Liver (tissue), 9 donors: ENCODE measurements around the gene JAGN1. TPM values are rescaled to one million over a fixed set of nuclear protein-coding genes. Genes with fewer than 3 reads are reported as not detected.
"Not testable (repeated sequence)": the region's sequence is repeated elsewhere in the genome, so short reads cannot be mapped to it uniquely, and the experiment has no call there.

ENCODE experiments used
- DNase-seq: peaks from one replicate; pipeline ENCODE4 v3.0.0-alpha.2; 2017; ENCODE audit warnings: low spot score
- H3K27ac ChIP-seq, 2 donors: one replicate each; pipeline ENCODE4 v1.7.0; 2013; ENCODE audit warnings: inconsistent platforms in 2 of 2, low read length in 2 of 2, control low read depth in 1 of 2, low read depth in 1 of 2, mild to moderate bottlenecking in 1 of 2
- H3K27me3 ChIP-seq, 4 donors: one replicate each; pipeline versions ENCODE4 v1.6.1 to v1.7.0; 2013; ENCODE audit warnings: low read length in 3 of 4, inconsistent platforms in 1 of 4, mild to moderate bottlenecking in 1 of 4, moderate library complexity in 1 of 4; ENCODE audit not compliant: control insufficient read depth in 4 of 4, insufficient read depth in 4 of 4
- H3K36me3 ChIP-seq, 4 donors: one replicate each; pipeline versions ENCODE4 v1.6.1 to v1.7.0; 2013; ENCODE audit warnings: low read length in 3 of 4, mild to moderate bottlenecking in 3 of 4, low read depth in 1 of 4, moderate library complexity in 1 of 4; ENCODE audit not compliant: control insufficient read depth in 4 of 4, insufficient read depth in 3 of 4
- H3K4me1 ChIP-seq, 4 donors: one replicate each; pipeline versions ENCODE4 v1.6.1 to v1.7.0; 2013; ENCODE audit warnings: low read length in 3 of 4, mild to moderate bottlenecking in 3 of 4, moderate library complexity in 1 of 4; ENCODE audit not compliant: control insufficient read depth in 4 of 4, insufficient read depth in 4 of 4
- H3K4me3 ChIP-seq, 3 donors: one replicate each; pipeline versions ENCODE4 v1.6.1 to v1.7.0; 2013; ENCODE audit warnings: low read length in 3 of 3, control low read depth in 1 of 3, low read depth in 1 of 3, mild to moderate bottlenecking in 1 of 3
- H3K9ac ChIP-seq, 2 donors: one replicate each; pipeline ENCODE4 v1.7.0; 2013; ENCODE audit warnings: low read length in 2 of 2, mild to moderate bottlenecking in 2 of 2, moderate library complexity in 2 of 2, control low read depth in 1 of 2, low read depth in 1 of 2
- H3K9me3 ChIP-seq, 4 donors: one replicate each; pipeline versions ENCODE4 v1.6.1 to v1.7.0; 2013; ENCODE audit warnings: low read length in 3 of 4; ENCODE audit not compliant: control insufficient read depth in 4 of 4
- EGR1 ChIP-seq, 2 donors: IDR thresholded peaks; 2 replicates each; pipeline ENCODE4 v1.6.1; 2016 to 2018; ENCODE audit warnings: antibody characterized with exemption in 2 of 2, low read depth in 2 of 2
- FOXA1 ChIP-seq: IDR thresholded peaks from 2 replicates; pipeline ENCODE4 v1.6.1; 2016; ENCODE audit warnings: antibody characterized with exemption
- FOXA2 ChIP-seq: IDR thresholded peaks from 2 replicates; pipeline ENCODE4 v1.6.1; 2016; ENCODE audit warnings: antibody characterized with exemption
- GABPA ChIP-seq, 2 donors: IDR thresholded peaks in 1 of 2; conservative IDR thresholded peaks in 1 of 2; 2 replicates each; pipeline ENCODE4 v1.6.1; 2016; ENCODE audit warnings: antibody characterized with exemption in 2 of 2, mild to moderate bottlenecking in 1 of 2, moderate library complexity in 1 of 2
- HNF4A ChIP-seq, 2 donors: conservative IDR thresholded peaks; 2 replicates each; pipeline ENCODE4 v1.6.1; 2016; ENCODE audit warnings: antibody characterized with exemption in 2 of 2, mild to moderate bottlenecking in 2 of 2
- HNF4G ChIP-seq: IDR thresholded peaks from 2 replicates; pipeline ENCODE4 v1.6.1; 2016; ENCODE audit warnings: antibody characterized with exemption
- JUND ChIP-seq, 2 donors: IDR thresholded peaks; 2 replicates each; pipeline ENCODE4 v1.6.1; 2016; ENCODE audit warnings: antibody characterized with exemption in 2 of 2
- NR2F2 ChIP-seq: IDR thresholded peaks from 2 replicates; pipeline ENCODE4 v1.6.1; 2016; ENCODE audit warnings: antibody characterized with exemption
- RAD21 ChIP-seq, 2 donors: IDR thresholded peaks; 2 replicates each; pipeline ENCODE4 v1.6.1; 2016; ENCODE audit warnings: antibody characterized with exemption in 2 of 2, mild to moderate bottlenecking in 2 of 2
- RXRA ChIP-seq, 2 donors: IDR thresholded peaks; 2 replicates each; pipeline ENCODE4 v1.6.1; 2017 to 2018; ENCODE audit warnings: antibody characterized with exemption in 2 of 2, mild to moderate bottlenecking in 1 of 2
- SP1 ChIP-seq: IDR thresholded peaks from 2 replicates; pipeline ENCODE4 v1.6.1; 2018; ENCODE audit warnings: antibody characterized with exemption, mild to moderate bottlenecking
- TAF1 ChIP-seq: conservative IDR thresholded peaks from 2 replicates; pipeline ENCODE4 v1.6.1; 2016; ENCODE audit warnings: antibody characterized with exemption, mild to moderate bottlenecking
- YY1 ChIP-seq: IDR thresholded peaks from 2 replicates; pipeline ENCODE4 v1.6.1; 2016; ENCODE audit warnings: antibody characterized with exemption, mild to moderate bottlenecking
- WGBS: extraction: QIAGEN DNeasy Blood & Tissue Kit; methylation state at CpG from one replicate; pipeline ENCODE4 v1.1.7; 2013; 5-methylcytosine and 5-hydroxymethylcytosine counted together
- polyA plus RNA-seq, 2 donors: library from polyadenylated mRNA; stranded (reverse) in 1 of 2; unstranded in 1 of 2; fragments of 200-250 nt in 1 of 2; fragments of >200 nt in 1 of 2; fragmentation: Nextera tagmentation in 1 of 2; extraction: Ambion mirVana in 1 of 2; gene quantifications; one replicate each; pipeline versions ENCODE4 v1.2.1 to v1.2.3, GENCODE V29; 2013 to 2015
- total RNA-seq, 2 donors: library from RNA; depleted of rRNA; stranded (reverse); fragments of >200 nt; gene quantifications; one replicate each; pipeline ENCODE4 v1.2.3, GENCODE V29; 2014
- TF ChIP-seq, protein P1 (sequence below): IDR thresholded peaks from 2 replicates; pipeline ENCODE4 v1.6.1; 2016; ENCODE audit warnings: antibody characterized with exemption
- TF ChIP-seq, protein P2 (sequence below): fragments of 150-350 bp; IDR thresholded peaks from 2 replicates; pipeline ENCODE4 v1.5.1; 2017; ENCODE audit warnings: improper control_type of control experiment, low read depth, low read length; ENCODE audit not compliant: missing input control
- TF ChIP-seq, protein P3 (sequence below): IDR thresholded peaks from 2 replicates; pipeline ENCODE4 v1.6.1; 2016; ENCODE audit warnings: antibody characterized with exemption, mild to moderate bottlenecking
- TF ChIP-seq, protein P4 (sequence below): IDR thresholded peaks from 2 replicates; pipeline ENCODE4 v1.6.1; 2016; ENCODE audit warnings: antibody characterized with exemption
- TF ChIP-seq, protein P5 (sequence below): IDR thresholded peaks from 2 replicates; pipeline ENCODE4 v1.6.1; 2016; ENCODE audit warnings: antibody characterized with exemption
- donor health status: healthy.
- donor health status: healthy.
- donor health status: healthy.
- donor health status: healthy.
- donor health status: healthy.

JAGN1 gene
- total and polyA plus RNA-seq, 4 donors: 18.0 to 46.8 (median 30.6) TPM

DNA sequence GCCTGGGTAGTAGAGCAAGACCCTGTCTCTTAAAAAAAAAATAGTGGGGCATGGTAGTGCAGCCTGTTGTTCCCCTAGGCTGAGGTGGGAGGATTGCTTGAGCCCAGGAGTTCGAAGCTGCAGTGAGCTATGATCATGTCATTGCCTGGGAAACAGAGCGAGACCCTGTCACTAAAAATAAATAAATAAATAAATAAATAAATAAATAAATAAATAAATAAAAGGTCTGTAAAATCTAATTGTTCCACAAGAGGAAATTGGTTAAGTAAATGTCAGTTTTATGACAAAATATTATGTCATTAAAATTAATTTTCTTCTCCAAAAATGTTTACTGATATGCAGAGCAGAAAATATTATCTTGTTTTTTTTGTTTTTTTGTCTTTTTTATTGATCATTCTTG lies 48.6 kb downstream of the JAGN1 start:
- Histone ChIP-seq H3K4me3 (no peak overlapping the region), H3K27ac (no peak overlapping the region), H3K9me3 (no peaks in the 10 kb centered on the region), H3K9ac (no peak overlapping the region), H3K27me3 (no peaks in the 10 kb centered on the region), H3K4me1 (peaks cover 4 to 17% (median 15%) of the 10 kb centered on the region in 4 donors), H3K36me3 (peaks cover under 1 to 42% (median 20%) of the 10 kb centered on the region in 4 donors)
- no peak for DNase-seq
- TF ChIP-seq HNF4G (no peak), FOXA2 (no peak), JUND (IDR thresholded peaks at IDR 0.05) (no peak), YY1 (no peak)
- TF ChIP-seq, protein P1, sequence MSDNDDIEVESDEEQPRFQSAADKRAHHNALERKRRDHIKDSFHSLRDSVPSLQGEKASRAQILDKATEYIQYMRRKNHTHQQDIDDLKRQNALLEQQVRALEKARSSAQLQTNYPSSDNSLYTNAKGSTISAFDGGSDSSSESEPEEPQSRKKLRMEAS: no peak
- TF ChIP-seq, protein P2, sequence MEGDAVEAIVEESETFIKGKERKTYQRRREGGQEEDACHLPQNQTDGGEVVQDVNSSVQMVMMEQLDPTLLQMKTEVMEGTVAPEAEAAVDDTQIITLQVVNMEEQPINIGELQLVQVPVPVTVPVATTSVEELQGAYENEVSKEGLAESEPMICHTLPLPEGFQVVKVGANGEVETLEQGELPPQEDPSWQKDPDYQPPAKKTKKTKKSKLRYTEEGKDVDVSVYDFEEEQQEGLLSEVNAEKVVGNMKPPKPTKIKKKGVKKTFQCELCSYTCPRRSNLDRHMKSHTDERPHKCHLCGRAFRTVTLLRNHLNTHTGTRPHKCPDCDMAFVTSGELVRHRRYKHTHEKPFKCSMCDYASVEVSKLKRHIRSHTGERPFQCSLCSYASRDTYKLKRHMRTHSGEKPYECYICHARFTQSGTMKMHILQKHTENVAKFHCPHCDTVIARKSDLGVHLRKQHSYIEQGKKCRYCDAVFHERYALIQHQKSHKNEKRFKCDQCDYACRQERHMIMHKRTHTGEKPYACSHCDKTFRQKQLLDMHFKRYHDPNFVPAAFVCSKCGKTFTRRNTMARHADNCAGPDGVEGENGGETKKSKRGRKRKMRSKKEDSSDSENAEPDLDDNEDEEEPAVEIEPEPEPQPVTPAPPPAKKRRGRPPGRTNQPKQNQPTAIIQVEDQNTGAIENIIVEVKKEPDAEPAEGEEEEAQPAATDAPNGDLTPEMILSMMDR: no peak
- WGBS: 98% methylated on average over 2 of the region's 2 CpGs

DNA sequence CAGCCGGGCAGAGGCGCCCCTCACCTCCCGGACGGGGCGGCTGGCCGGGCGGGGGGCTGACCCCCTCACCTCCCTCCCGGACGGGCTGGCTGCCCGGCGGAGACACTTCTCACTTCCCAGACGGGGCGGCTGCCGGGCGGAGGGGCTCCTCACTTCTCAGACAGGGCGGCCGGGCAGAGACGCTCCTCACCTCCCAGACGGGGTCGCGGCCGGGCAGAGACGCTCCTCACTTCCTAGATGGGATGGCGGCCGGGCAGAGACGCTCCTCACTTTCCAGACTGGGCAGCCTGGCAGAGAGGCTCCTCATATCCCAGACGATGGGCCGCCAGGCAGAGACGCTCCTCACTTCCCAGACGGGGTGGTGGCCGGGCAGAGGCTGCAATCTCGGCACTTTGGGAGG lies 49.5 kb downstream of the JAGN1 start:
- H3K9ac ChIP-seq, H3K4me1 ChIP-seq, DNase-seq, H3K9me3 ChIP-seq, H3K4me3 ChIP-seq, H3K27me3 ChIP-seq, H3K27ac ChIP-seq: not testable (repeated sequence)
- H3K36me3 ChIP-seq: peaks cover 3 to 43% (median 21%) of the 10 kb centered on the region in 4 donors
- 97% methylated on average over 30 of the region's 32 CpGs for WGBS

DNA sequence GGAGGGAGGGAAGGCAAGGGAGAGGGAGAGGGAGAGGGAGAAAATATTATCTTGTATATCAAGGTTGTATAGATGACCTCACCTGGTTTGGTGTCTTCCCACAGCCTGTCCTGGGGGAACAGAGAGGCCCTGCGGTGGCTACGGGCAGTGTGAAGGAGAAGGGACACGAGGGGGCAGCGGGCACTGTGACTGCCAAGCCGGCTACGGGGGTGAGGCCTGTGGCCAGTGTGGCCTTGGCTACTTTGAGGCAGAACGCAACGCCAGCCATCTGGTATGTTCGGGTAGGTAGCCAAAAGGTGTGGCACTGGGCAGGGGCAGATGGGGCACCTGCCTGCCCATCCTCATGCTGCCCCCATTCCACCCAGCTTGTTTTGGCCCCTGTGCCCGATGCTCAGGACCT lies 50.3 kb downstream of the JAGN1 start:
- TF ChIP-seq, protein P3, sequence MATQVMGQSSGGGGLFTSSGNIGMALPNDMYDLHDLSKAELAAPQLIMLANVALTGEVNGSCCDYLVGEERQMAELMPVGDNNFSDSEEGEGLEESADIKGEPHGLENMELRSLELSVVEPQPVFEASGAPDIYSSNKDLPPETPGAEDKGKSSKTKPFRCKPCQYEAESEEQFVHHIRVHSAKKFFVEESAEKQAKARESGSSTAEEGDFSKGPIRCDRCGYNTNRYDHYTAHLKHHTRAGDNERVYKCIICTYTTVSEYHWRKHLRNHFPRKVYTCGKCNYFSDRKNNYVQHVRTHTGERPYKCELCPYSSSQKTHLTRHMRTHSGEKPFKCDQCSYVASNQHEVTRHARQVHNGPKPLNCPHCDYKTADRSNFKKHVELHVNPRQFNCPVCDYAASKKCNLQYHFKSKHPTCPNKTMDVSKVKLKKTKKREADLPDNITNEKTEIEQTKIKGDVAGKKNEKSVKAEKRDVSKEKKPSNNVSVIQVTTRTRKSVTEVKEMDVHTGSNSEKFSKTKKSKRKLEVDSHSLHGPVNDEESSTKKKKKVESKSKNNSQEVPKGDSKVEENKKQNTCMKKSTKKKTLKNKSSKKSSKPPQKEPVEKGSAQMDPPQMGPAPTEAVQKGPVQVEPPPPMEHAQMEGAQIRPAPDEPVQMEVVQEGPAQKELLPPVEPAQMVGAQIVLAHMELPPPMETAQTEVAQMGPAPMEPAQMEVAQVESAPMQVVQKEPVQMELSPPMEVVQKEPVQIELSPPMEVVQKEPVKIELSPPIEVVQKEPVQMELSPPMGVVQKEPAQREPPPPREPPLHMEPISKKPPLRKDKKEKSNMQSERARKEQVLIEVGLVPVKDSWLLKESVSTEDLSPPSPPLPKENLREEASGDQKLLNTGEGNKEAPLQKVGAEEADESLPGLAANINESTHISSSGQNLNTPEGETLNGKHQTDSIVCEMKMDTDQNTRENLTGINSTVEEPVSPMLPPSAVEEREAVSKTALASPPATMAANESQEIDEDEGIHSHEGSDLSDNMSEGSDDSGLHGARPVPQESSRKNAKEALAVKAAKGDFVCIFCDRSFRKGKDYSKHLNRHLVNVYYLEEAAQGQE: no peak
- TF ChIP-seq EGR1 (IDR thresholded peaks at IDR 0.05; ENCODE audit: low read depth in 2 of 2): no peak
- no peak for TF ChIP-seq RAD21 (IDR thresholded peaks at IDR 0.05)
- no peak for TF ChIP-seq RXRA (IDR thresholded peaks at IDR 0.05)
- TF ChIP-seq, protein P4, sequence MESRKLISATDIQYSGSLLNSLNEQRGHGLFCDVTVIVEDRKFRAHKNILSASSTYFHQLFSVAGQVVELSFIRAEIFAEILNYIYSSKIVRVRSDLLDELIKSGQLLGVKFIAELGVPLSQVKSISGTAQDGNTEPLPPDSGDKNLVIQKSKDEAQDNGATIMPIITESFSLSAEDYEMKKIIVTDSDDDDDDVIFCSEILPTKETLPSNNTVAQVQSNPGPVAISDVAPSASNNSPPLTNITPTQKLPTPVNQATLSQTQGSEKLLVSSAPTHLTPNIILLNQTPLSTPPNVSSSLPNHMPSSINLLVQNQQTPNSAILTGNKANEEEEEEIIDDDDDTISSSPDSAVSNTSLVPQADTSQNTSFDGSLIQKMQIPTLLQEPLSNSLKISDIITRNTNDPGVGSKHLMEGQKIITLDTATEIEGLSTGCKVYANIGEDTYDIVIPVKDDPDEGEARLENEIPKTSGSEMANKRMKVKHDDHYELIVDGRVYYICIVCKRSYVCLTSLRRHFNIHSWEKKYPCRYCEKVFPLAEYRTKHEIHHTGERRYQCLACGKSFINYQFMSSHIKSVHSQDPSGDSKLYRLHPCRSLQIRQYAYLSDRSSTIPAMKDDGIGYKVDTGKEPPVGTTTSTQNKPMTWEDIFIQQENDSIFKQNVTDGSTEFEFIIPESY: no peak
- TF ChIP-seq YY1: no peak
- TF ChIP-seq HNF4G: no peak
- no peak for TF ChIP-seq TAF1
- TF ChIP-seq, protein P5, sequence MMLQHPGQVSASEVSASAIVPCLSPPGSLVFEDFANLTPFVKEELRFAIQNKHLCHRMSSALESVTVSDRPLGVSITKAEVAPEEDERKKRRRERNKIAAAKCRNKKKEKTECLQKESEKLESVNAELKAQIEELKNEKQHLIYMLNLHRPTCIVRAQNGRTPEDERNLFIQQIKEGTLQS: no peak
- no peak for TF ChIP-seq FOXA2
- TF ChIP-seq NR2F2: no peak
- TF ChIP-seq JUND (IDR thresholded peaks at IDR 0.05): no peak
- no peak for TF ChIP-seq SP1
- TF ChIP-seq, protein P2: no peak
- no peak for TF ChIP-seq HNF4A (conservative IDR thresholded peaks at IDR 0.05)
- TF ChIP-seq FOXA1: no peak
- TF ChIP-seq, protein P1: no peak
- no peak for TF ChIP-seq GABPA (IDR thresholded peaks at IDR 0.05 in 1 of 2, conservative IDR thresholded peaks at IDR 0.05 in 1 of 2)
- Histone ChIP-seq H3K4me3 (no peak overlapping the region), H3K9ac (no peak overlapping the region), H3K9me3 (no peaks in the 10 kb centered on the region), H3K4me1 (peaks cover 0 to 2% (median 0%) of the 10 kb centered on the region in 4 donors), H3K27ac (no peak overlapping the region), H3K36me3 (peaks cover 3 to 41% (median 20%) of the 10 kb centered on the region in 4 donors), H3K27me3 (no peaks in the 10 kb centered on the region)
- no peak for DNase-seq
- WGBS: over 99% methylated on average over 10 of the region's 10 CpGs
